H9 (cell line): ENCODE data around the gene CCM2. TPM values are rescaled to one million over a fixed set of nuclear protein-coding genes. Genes with fewer than 3 reads are reported as not detected.

ENCODE experiments used
- DNase-seq: peaks from one replicate; pipeline ENCODE4 v3.0.0-alpha.2; 2017
- H2AFZ ChIP-seq: one replicate; pipeline ENCODE4 v1.6.1; 2013; ENCODE audit warnings: mild to moderate bottlenecking, low read length, control low read depth, moderate library complexity
- H2AK5ac ChIP-seq: 2 replicates; pipeline ENCODE4 v1.6.1; 2013; ENCODE audit warnings: low read length, control low read depth, mixed read lengths; ENCODE audit not compliant: insufficient read length
- H2BK120ac ChIP-seq: one replicate; pipeline ENCODE4 v1.6.1; 2013; ENCODE audit warnings: low read depth, mild to moderate bottlenecking, low read length, control low read depth, inconsistent platforms; ENCODE audit not compliant: poor library complexity, severe bottlenecking
- H2BK12ac ChIP-seq: 2 replicates; pipeline ENCODE4 v1.6.1; 2013; ENCODE audit warnings: low read length, control low read depth, mixed read lengths, low read depth; ENCODE audit not compliant: insufficient read length
- H2BK15ac ChIP-seq: 2 replicates; pipeline ENCODE4 v1.6.1; 2013; ENCODE audit warnings: low read depth, low read length, control low read depth
- H2BK20ac ChIP-seq: one replicate; pipeline ENCODE4 v1.6.1; 2013; ENCODE audit warnings: low read depth, mild to moderate bottlenecking, low read length, control low read depth, inconsistent platforms; ENCODE audit not compliant: poor library complexity, severe bottlenecking
- H2BK5ac ChIP-seq: 2 replicates; pipeline ENCODE4 v1.6.1; 2013; ENCODE audit warnings: low read length, control low read depth, mixed read lengths; ENCODE audit not compliant: insufficient read length
- H3K14ac ChIP-seq: 2 replicates; pipeline ENCODE4 v1.6.1; 2013; ENCODE audit warnings: low read length, control low read depth; ENCODE audit not compliant: insufficient read depth
- H3K18ac ChIP-seq: 2 replicates; pipeline ENCODE4 v1.6.1; 2013; ENCODE audit warnings: low read depth, mild to moderate bottlenecking, mixed read lengths, low read length, control low read depth; ENCODE audit not compliant: insufficient read length
- H3K23ac ChIP-seq: 2 replicates; pipeline ENCODE4 v1.6.1; 2013; ENCODE audit warnings: low read length, control low read depth, mixed read lengths, low read depth; ENCODE audit not compliant: insufficient read length
- H3K23me2 ChIP-seq: 2 replicates; pipeline ENCODE4 v1.6.1; 2013; ENCODE audit warnings: low read depth, mild to moderate bottlenecking, mixed read lengths, low read length, control low read depth; ENCODE audit not compliant: insufficient read length, poor library complexity, severe bottlenecking
- H3K27ac ChIP-seq: 2 replicates; pipeline ENCODE4 v1.5.1; 2013; ENCODE audit warnings: low read length, control low read depth, mixed read lengths, low read depth; ENCODE audit not compliant: insufficient read length
- H3K27me3 ChIP-seq: 2 replicates; pipeline ENCODE4 v1.6.1; 2013; ENCODE audit warnings: low read length, control low read depth, inconsistent platforms; ENCODE audit not compliant: insufficient read depth
- H3K4ac ChIP-seq: 2 replicates; pipeline ENCODE4 v1.6.1; 2013; ENCODE audit warnings: low read depth, mild to moderate bottlenecking, control low read depth, inconsistent platforms, low read length, moderate library complexity
- H3K4me1 ChIP-seq: 2 replicates; pipeline ENCODE4 v1.6.1; 2013; ENCODE audit warnings: low read length, control low read depth, inconsistent platforms; ENCODE audit not compliant: insufficient read depth
- H3K4me2 ChIP-seq: 2 replicates; pipeline ENCODE4 v1.6.1; 2013; ENCODE audit warnings: low read length, control low read depth, mixed read lengths; ENCODE audit not compliant: insufficient read length, insufficient read depth
- H3K56ac ChIP-seq: 2 replicates; pipeline ENCODE4 v1.6.1; 2013; ENCODE audit warnings: low read depth, mild to moderate bottlenecking, mixed read lengths, low read length, control low read depth; ENCODE audit not compliant: insufficient read length
- H3K79me1 ChIP-seq: 2 replicates; pipeline ENCODE4 v1.6.1; 2013; ENCODE audit warnings: low read depth, mild to moderate bottlenecking, moderate library complexity, low read length, control low read depth, inconsistent platforms; ENCODE audit not compliant: insufficient read depth, poor library complexity, severe bottlenecking
- H3K79me2 ChIP-seq: 2 replicates; pipeline ENCODE4 v1.6.1; 2013; ENCODE audit warnings: low read length, control low read depth, inconsistent platforms; ENCODE audit not compliant: insufficient read depth
- H3K9ac ChIP-seq: 2 replicates; pipeline ENCODE4 v1.6.1; 2013; ENCODE audit warnings: low read length, control low read depth, mixed read lengths; ENCODE audit not compliant: insufficient read length; ENCODE audit errors: extremely low read depth
- H3K9me3 ChIP-seq: one replicate; pipeline ENCODE4 v1.6.1; 2013; ENCODE audit warnings: low read depth, low read length, inconsistent platforms; ENCODE audit not compliant: control insufficient read depth
- H3T11ph ChIP-seq: one replicate; pipeline ENCODE4 v1.6.1; 2013; ENCODE audit warnings: mild to moderate bottlenecking, low read length, control low read depth, inconsistent platforms
- H4K20me1 ChIP-seq: one replicate; pipeline ENCODE4 v1.6.1; 2013; ENCODE audit not compliant: control insufficient read depth, insufficient read length, insufficient read depth
- H4K5ac ChIP-seq: 2 replicates; pipeline ENCODE4 v1.6.1; 2013; ENCODE audit warnings: low read depth, mild to moderate bottlenecking, mixed read lengths, low read length, control low read depth; ENCODE audit not compliant: insufficient read length
- H4K8ac ChIP-seq: replicated peaks from 2 replicates; pipeline ENCODE4 v1.6.1; 2013; ENCODE audit warnings: low read length, control low read depth, mixed read lengths, low read depth; ENCODE audit not compliant: insufficient read length
- H4K91ac ChIP-seq: 2 replicates; pipeline ENCODE4 v1.6.1; 2013; ENCODE audit warnings: low read depth, mild to moderate bottlenecking, moderate library complexity, mixed read lengths, low read length, control low read depth; ENCODE audit not compliant: insufficient read length
- H3K27ac Mint-ChIP-seq, 3 experiments: 2 replicates in 2 of 3; 3 replicates in 1 of 3; pipeline ENCODE4 v1.8.0; 2020 to 2021; ENCODE audit warnings: mixed read lengths in 3 of 3, mild to moderate bottlenecking in 1 of 3, moderate library complexity in 1 of 3
- H3K27me3 Mint-ChIP-seq: 2 replicates; pipeline ENCODE4 v1.8.0; 2021; ENCODE audit warnings: low read depth, mild to moderate bottlenecking, moderate library complexity, mixed read lengths
- H3K36me3 Mint-ChIP-seq, 3 experiments: 2 replicates in 2 of 3; 3 replicates in 1 of 3; pipeline ENCODE4 v1.8.0; 2020 to 2021; ENCODE audit warnings: low read depth in 3 of 3, mixed read lengths in 3 of 3; ENCODE audit not compliant: insufficient read depth in 1 of 3
- H3K4me1 Mint-ChIP-seq, 2 experiments: 2 replicates each; pipeline ENCODE4 v1.8.0; 2020; ENCODE audit warnings: mixed read lengths in 2 of 2
- H3K4me3 Mint-ChIP-seq, 2 experiments: 2 replicates in 1 of 2; 3 replicates in 1 of 2; pipeline ENCODE4 v1.8.0; 2020 to 2021; ENCODE audit warnings: mild to moderate bottlenecking in 2 of 2, mixed read lengths in 2 of 2, moderate library complexity in 1 of 2
- H3K9me3 Mint-ChIP-seq, 2 experiments: 2 replicates in 1 of 2; 3 replicates in 1 of 2; pipeline ENCODE4 v1.8.0; 2020; ENCODE audit warnings: mild to moderate bottlenecking in 2 of 2, mixed read lengths in 2 of 2, moderate library complexity in 1 of 2
- WGBS: extraction: QIAGEN DNeasy Blood & Tissue Kit; methylation state at CpG from one replicate; pipeline ENCODE4 v1.1.7; 2013; ENCODE audit warnings: missing lambda C conversion rate, low lambda C conversion rate, mixed read lengths; ENCODE audit not compliant: insufficient read length; ENCODE audit errors: extremely low coverage; 5-methylcytosine and 5-hydroxymethylcytosine counted together
- total RNA-seq: library from RNA; stranded (reverse); gene quantifications from 2 replicates; pipeline ENCODE4 v1.2.1, GENCODE V29; 2021
- TF ChIP-seq, protein P1 (sequence below): fragments of 200-600 bp; sonication (generic); conservative IDR thresholded peaks from 3 replicates; pipeline ENCODE4 v1.8.0; 2021; ENCODE audit warnings: antibody characterized with exemption, mild to moderate bottlenecking

Gene CCM2
- total RNA-seq, 1 experiment from 2014 or later: 30.4 TPM

DNA sequence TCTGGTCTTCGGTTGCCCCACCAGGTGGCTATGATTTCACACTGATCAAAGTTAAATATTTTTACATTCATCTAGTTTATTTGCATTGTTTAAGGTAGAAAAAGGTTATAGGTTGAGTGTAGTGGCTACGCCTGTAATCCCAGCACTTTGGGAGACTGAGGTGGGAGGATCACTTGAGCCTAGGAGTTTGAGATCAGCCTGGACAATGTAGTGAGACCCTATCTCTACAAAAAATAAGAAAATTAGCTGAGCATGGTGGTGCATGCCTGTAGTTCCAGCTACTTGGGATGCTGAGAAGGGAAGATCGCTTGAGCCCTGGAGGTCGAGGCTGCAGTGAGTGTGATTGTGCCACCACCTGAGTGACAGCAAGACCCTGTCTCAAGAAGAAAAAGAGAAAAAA, 3.8 kb downstream of the CCM2 start:
- Histone ChIP-seq H2BK15ac (no peak overlapping the region), H3K23me2 (peaks cover 4% of the 10 kb centered on the region), H4K20me1 (no peaks in the 10 kb centered on the region), H3K9me3 (no peaks in the 10 kb centered on the region), H2AK5ac (no peak overlapping the region), H2BK120ac (no peak overlapping the region), H2BK5ac (no peak overlapping the region), H3K18ac (no peak overlapping the region), H3K79me2 (peaks cover 7% of the 10 kb centered on the region; the same call in 1 of the 2 replicates), H3K27ac (no peak overlapping the region), H4K8ac (no peak overlapping the region), H3K4me1 (no peaks in the 10 kb centered on the region; the same call in 1 of the 2 replicates), H3K4ac (no peak overlapping the region), H3K23ac (no peak overlapping the region), H2AFZ (no peak overlapping the region), H3K79me1 (no peaks in the 10 kb centered on the region), H3K56ac (no peak overlapping the region), H3K4me2 (no peak overlapping the region), H3K9ac (no peak overlapping the region), H4K5ac (no peak overlapping the region), H2BK12ac (no peak overlapping the region), H3K14ac (no peak overlapping the region), H3T11ph (no peak overlapping the region), H2BK20ac (no peak overlapping the region), H3K27me3 (no peaks in the 10 kb centered on the region), H4K91ac (no peak overlapping the region)
- H3K36me3 Mint-ChIP-seq: peaks cover 0 to 7% (median 6%) of the 10 kb centered on the region in 3 experiments; a peak in 5 of 7 replicates
- no peak overlapping the region for H3K4me3 Mint-ChIP-seq
- TF ChIP-seq, protein P1, sequence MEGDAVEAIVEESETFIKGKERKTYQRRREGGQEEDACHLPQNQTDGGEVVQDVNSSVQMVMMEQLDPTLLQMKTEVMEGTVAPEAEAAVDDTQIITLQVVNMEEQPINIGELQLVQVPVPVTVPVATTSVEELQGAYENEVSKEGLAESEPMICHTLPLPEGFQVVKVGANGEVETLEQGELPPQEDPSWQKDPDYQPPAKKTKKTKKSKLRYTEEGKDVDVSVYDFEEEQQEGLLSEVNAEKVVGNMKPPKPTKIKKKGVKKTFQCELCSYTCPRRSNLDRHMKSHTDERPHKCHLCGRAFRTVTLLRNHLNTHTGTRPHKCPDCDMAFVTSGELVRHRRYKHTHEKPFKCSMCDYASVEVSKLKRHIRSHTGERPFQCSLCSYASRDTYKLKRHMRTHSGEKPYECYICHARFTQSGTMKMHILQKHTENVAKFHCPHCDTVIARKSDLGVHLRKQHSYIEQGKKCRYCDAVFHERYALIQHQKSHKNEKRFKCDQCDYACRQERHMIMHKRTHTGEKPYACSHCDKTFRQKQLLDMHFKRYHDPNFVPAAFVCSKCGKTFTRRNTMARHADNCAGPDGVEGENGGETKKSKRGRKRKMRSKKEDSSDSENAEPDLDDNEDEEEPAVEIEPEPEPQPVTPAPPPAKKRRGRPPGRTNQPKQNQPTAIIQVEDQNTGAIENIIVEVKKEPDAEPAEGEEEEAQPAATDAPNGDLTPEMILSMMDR: no peak
- no peak for DNase-seq
- H3K4me1 Mint-ChIP-seq: peaks cover 7 to 10% of the 10 kb centered on the region in 2 experiments
- H3K27ac Mint-ChIP-seq: no peak overlapping the region; a peak in 1 of 7 replicates
- H3K9me3 Mint-ChIP-seq: no peaks in the 10 kb centered on the region
- WGBS: no CpG with 5 or more reads among the region's 4 CpGs
- no peaks in the 10 kb centered on the region for H3K27me3 Mint-ChIP-seq
